HG03439 (cell line): ENCODE measurements around the gene LMTK3.

Source experiments
- ATAC-seq: cut with Tn5 transposase; IDR thresholded peaks from one replicate; pipeline ENCODE4 v1.9.1; 2021; ENCODE audit warnings: mild to moderate bottlenecking, moderate library complexity; ENCODE audit not compliant: unreplicated experiment

The LMTK3 gene

DNA sequence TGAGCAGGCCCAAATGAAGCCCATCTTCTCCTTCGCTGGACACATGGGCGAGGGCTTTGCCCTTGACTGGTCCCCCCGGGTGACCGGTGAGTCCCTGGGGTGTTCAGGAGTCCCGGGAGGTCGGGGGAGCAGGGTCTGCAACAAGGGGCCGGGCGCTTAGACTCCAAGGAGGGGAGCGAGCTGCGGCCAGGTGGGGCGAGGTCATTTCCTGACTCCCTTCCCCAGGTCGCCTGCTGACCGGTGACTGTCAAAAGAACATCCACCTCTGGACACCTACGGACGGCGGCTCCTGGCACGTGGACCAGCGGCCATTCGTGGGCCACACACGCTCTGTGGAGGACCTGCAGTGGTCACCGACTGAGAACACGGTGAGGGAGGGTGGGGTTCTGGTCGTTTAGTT lies 61.2 kb downstream of the LMTK3 start:
- no peak for ATAC-seq

- no peak for ATAC-seq
Measured at GRCh38 chr19:48448563-48448962, 63.1 kb downstream of the LMTK3 start.

GRCh38 chr19:48446579-48446978 lies 65.1 kb downstream of the LMTK3 start:
- ATAC-seq = no peak

DNA sequence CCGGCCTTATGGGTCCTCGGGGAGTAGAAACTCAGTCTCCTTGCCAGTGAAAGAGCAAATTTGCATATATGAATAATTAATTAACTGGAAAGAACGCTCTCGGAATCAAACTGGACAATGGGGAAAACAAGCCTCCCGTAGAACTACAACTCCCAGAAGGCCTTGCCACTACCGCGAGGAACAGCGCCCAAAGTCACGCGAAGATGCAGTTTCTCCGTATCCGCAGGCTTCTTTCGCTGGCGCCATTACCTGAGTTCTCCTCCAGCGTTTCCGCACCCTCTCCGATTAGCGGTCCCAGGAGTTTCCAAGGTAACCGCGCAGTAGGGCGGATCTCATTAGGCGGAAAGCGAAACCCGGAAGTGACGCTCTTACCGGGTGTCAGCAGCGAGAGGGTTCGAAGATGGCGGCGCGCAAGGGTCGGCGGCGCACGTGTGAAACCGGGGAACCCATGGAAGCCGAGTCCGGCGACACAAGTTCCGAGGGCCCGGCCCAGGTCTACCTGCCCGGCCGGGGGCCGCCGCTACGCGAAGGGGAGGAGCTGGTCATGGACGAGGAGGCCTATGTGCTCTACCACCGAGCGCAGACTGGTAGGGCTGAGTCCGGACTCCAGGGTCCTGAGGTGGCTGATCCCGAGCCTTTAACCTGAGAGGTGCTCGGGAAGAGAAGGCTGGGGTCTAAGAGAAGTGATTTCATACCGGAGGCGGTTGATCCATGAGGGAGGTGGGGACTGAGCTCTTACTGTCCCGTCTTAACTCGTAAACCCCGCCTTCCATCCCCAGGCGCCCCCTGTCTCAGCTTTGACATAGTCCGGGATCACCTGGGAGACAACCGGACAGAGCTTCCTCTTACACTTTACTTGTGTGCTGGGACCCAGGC lies 65.8 kb downstream of the LMTK3 start, which contains the start of gene GRWD1:
Gene GRWD1 (plus strand): TSS at position 378 of the 876 bp plus-strand sequence. CDS start 23 bp downstream, at position 401.
- ATAC-seq = peak; percentile 71

DNA sequence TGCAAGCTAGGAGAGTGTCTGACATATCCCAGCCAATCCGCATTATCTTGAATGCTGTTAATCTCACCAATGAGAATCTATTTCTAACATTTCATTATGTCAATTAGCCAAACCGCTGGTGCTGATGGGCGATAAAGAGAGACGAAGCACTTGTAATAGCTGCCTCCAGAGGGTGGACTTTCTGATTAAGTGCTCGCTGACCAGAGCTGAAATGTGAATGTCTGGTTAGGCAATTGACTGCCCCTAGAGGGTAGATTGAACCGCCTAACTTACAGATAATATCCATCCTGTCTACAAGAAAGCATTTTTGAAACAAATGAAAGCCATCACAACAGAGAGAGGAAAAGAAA lies 66.4 kb downstream of the LMTK3 start:
- peak; percentile 10 for ATAC-seq

DNA sequence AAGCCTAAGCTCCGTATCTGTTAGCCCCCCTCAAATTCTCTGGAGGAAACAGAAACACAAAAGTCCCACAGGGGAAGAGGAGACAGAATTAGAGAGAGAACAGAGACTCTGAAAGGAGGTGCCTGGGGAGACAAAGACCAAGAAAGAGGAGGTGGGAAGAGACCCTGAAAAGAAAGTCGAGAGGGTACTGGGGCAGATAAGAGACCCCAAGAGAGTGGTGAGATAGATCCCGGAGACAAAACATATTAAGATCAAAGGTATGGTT lies 66.8 kb downstream of the LMTK3 start:
- no peak for ATAC-seq

DNA sequence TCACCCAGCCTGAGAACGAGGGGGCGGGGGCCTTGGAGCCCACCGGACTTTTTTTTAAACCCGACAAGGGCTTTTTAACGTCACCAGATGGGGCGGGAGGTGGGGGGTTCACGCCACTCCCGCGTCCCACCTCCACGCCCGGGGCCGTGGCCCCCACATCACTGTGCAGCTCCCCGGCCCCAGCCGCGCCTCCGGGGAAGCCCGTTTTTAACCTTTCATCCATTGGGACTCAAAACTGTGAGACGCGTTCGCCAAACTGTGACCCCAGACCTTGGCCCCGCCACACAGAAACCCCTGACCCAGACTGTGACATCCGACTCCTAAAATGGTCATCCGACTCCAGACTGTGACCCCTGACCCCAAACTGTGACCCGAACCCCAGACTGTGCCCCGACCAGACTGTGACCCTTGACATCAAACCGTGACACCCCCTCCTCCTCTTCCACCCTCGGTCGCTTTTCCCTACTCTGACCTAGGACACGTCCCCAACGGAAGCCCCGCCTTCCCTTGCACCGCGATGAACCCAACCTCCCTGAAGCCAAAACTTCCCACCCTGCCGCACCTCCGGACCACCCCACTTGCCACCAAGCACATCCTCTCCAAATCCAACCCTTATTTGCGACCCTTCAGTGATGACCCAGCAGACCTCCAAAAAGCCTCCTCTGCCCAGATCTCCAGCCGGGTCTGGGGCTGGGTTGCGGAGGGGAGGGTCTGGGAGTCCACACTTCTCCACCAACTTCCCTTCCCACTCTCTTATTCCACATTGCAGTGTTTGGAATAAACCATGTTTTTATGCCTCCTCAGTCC lies 67.3 kb downstream of the LMTK3 start:
- ATAC-seq = no peak

DNA sequence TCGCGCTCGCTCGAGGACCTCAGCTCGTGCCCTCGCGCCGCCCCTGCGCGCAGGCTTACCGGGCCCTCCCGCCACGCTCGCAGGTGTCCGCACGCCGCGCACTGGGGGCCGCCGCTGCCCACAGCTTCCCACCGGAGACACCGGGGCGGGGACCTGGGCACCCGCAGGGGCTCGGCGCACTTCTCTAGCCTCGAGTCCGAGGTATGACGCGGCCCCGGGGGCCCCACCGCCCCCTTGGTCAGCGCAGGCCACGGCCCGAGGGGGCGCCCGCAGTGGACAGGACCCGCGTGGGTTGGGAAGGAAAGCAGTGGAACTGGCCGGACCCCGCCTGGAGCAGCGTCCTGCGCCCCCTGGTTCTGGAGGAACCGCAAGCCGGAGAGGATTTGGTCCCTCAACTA lies 67.9 kb downstream of the LMTK3 start:
- no peak for ATAC-seq

- no peak for ATAC-seq
Measured at GRCh38 chr19:48443256-48443655, 68.4 kb downstream of the LMTK3 start.

- ATAC-seq = no peak
Measured at GRCh38 chr19:48442116-48443035, 69.3 kb downstream of the LMTK3 start.

DNA sequence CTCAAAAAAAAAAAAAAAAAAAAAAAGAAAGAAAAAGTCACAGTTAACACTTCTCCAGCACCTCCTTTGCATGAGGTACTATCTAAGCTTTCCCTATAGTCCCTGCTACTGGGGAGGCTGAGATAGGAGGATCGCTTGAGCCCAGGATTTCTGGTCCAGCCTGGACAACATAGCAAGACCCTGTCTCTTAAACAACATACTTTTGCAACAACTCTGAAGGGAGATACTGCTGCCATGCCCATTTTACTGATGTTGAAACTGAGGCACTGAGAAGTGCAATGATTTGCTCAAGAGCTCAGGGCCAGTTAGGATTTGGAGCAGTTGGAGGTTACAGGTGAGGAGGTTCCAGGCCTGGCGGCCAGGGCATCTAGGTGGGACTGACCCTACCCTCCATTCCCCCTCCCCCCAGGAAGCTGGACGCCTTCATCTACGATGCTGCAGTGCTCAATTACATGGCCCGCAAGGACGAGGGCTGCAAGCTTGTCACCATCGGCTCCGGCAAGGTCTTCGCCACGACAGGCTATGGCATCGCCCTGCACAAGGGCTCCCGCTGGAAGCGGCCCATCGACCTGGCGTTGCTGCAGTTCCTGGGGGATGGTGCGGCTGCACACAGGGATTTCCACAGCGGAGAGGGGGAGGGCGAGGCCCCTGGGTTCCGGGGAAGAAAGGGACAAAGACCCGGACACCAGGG lies 70.1 kb downstream of the LMTK3 start:
- ATAC-seq = no peak

DNA sequence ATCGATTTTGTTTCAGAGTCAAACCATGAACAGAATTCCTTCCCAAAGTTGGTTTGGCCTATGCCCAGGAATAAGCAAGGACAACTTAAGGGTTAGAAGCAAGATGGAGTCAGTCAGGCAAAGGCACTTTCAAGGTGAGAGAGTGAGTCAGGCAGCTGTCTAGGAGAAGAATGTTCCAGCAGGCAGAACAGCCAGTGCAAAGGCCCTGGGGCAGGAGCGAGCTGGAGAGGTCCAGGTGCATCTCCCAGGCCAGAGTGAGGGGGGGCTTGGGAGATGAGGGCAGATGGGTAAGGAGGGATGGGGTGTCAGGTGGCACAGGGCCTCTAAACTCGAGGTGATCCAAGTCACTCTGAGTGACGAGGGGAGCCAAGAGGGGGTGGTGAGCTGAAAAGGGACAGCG lies 75.0 kb downstream of the LMTK3 start:
- ATAC-seq = no peak
